GM19239 (cell line): ENCODE results near the gene OR10G8.
A peak's percentile ranks its signal among the peaks of the same experiment; 100 is the strongest.
"Not testable (repeated sequence)": the region's sequence is repeated elsewhere in the genome, so short reads cannot be mapped to it uniquely, and the experiment has no call there.

ENCODE experiments used
- DNase-seq: peaks from one replicate; pipeline ENCODE4 v3.0.0; 2011; ENCODE audit warnings: low spot score; ENCODE audit not compliant: insufficient read length
- FAIRE-seq: peaks from 2 replicates; lab custom pipeline; 2011; peaks lifted over from hg19 to GRCh38; lab: Jason Lieb, UNC

OR10G8 gene

GRCh38 chr11:124026498-124026897, at the start of gene OR10G8:
TSS of gene OR10G8 (plus strand) at chr11:124026798. CDS start at chr11:124029623, 2,825 bp downstream.
- FAIRE-seq = no peak
- no peak for DNase-seq

- no peak for DNase-seq
- no peak for FAIRE-seq
Measured at GRCh38 chr11:123977731-123978347, 48.8 kb upstream of the OR10G8 start, which contains the start of gene OR10S1. TSS of gene OR10S1 (minus strand) at chr11:123977781. CDS start at chr11:123977664, 117 bp downstream.

GRCh38 chr11:123979311-123979710, 47.3 kb upstream of the OR10G8 start:
- FAIRE-seq (no peak), DNase-seq (no peak)

- DNase-seq (no peak), FAIRE-seq (no peak)
Measured at GRCh38 chr11:123995119-123995518, 31.5 kb upstream of the OR10G8 start, which contains the start of gene OR10G6. TSS of gene OR10G6 (minus strand) at chr11:123995161. CDS start at chr11:123995161, 0 bp downstream.

GRCh38 chr11:124012697-124013096, 13.9 kb upstream of the OR10G8 start, which contains the start of gene OR10G4:
TSS of gene OR10G4 (plus strand) at chr11:124012997. CDS start at chr11:124015575, 2,578 bp downstream.
- DNase-seq = no peak
- no peak for FAIRE-seq

GRCh38 chr11:124015837-124016236, 10.8 kb upstream of the OR10G8 start:
- DNase-seq, FAIRE-seq: not testable (repeated sequence)

GRCh38 chr11:124036666-124037065, 10.1 kb downstream of the OR10G8 start:
- no peak for DNase-seq
- FAIRE-seq = no peak

- DNase-seq = no peak
- FAIRE-seq = no peak
Measured at GRCh38 chr11:124039557-124039956, 13.0 kb downstream of the OR10G8 start.

- FAIRE-seq = no peak
- no peak for DNase-seq
Measured at GRCh38 chr11:124041254-124041653, 14.7 kb downstream of the OR10G8 start, which contains the start of gene OR10G7. TSS of gene OR10G7 (minus strand) at chr11:124041325. CDS start at chr11:124039001, 2,324 bp downstream.

GRCh38 chr11:124043420-124043819, 16.8 kb downstream of the OR10G8 start:
- DNase-seq = no peak
- FAIRE-seq = no peak

GRCh38 chr11:124050748-124051147, 24.1 kb downstream of the OR10G8 start:
- no peak for FAIRE-seq
- DNase-seq = no peak

GRCh38 chr11:124052966-124053365, 26.4 kb downstream of the OR10G8 start:
- FAIRE-seq = no peak
- DNase-seq = no peak

- no peak for FAIRE-seq
Measured at GRCh38 chr11:124068601-124069110, 42.1 kb downstream of the OR10G8 start.

GRCh38 chr11:124069429-124070401, 43.1 kb downstream of the OR10G8 start:
- DNase-seq (no peak), FAIRE-seq (peak; percentile 26)

More at GRCh38 chr11:124068601-124069110, 42.1 kb downstream of the OR10G8 start:
- DNase-seq = no peak

- FAIRE-seq = peak; percentile 89
Measured at GRCh38 chr11:124070915-124071622, 44.5 kb downstream of the OR10G8 start.

GRCh38 chr11:124071623-124071948, 45.0 kb downstream of the OR10G8 start:
- DNase-seq = no peak
- FAIRE-seq = no peak

More at GRCh38 chr11:124070915-124071622, 44.5 kb downstream of the OR10G8 start:
- DNase-seq = peak; percentile 28

GRCh38 chr11:124072147-124072546, 45.5 kb downstream of the OR10G8 start:
- FAIRE-seq = no peak
- no peak for DNase-seq

GRCh38 chr11:124074554-124074953, 48.0 kb downstream of the OR10G8 start:
- FAIRE-seq = no peak
- no peak for DNase-seq

GRCh38 chr11:124075492-124075840, 48.9 kb downstream of the OR10G8 start:
- DNase-seq = no peak
- no peak for FAIRE-seq
